NT2/D1 (cell line): ENCODE results near the gene NTRK2.
"Not testable (repeated sequence)": the region's sequence is repeated elsewhere in the genome, so short reads cannot be mapped to it uniquely, and the experiment has no call there.

Experiments
- DNase-seq: peaks from one replicate; pipeline ENCODE4 v3.0.0-alpha.2; 2011; ENCODE audit warnings: low read depth, low spot score
- H3K27me3 ChIP-seq: 2 replicates; pipeline ENCODE4 v1.6.0; 2011; ENCODE audit warnings: mild to moderate bottlenecking; ENCODE audit not compliant: insufficient read length, insufficient read depth
- H3K36me3 ChIP-seq: 2 replicates; pipeline ENCODE4 v1.6.1; 2011; ENCODE audit warnings: mild to moderate bottlenecking, low read length, mixed read lengths; ENCODE audit not compliant: insufficient read depth, insufficient read length
- H3K4me1 ChIP-seq: 2 replicates; pipeline ENCODE4 v1.5.1; 2011; ENCODE audit not compliant: insufficient read depth, insufficient read length
- H3K4me3 ChIP-seq: 2 replicates; pipeline ENCODE4 v1.5.1; 2011; ENCODE audit warnings: low read depth; ENCODE audit not compliant: insufficient read length
- H3K9ac ChIP-seq: 2 replicates; pipeline ENCODE4 v1.6.0; 2011; ENCODE audit warnings: low read depth; ENCODE audit not compliant: insufficient read length
- H3K9me3 ChIP-seq: 2 replicates; pipeline ENCODE4 v1.5.1; 2011; ENCODE audit warnings: mild to moderate bottlenecking, low read length; ENCODE audit not compliant: insufficient read depth
- SUZ12 ChIP-seq: IDR thresholded peaks from 2 replicates; pipeline ENCODE4 v1.6.1; 2011; ENCODE audit not compliant: insufficient read length, insufficient read depth; ENCODE audit errors: extremely low read depth
- YY1 ChIP-seq: IDR thresholded peaks from 2 replicates; pipeline ENCODE4 v1.6.1; 2011; ENCODE audit not compliant: insufficient read length, insufficient read depth
- ZNF274 ChIP-seq: IDR thresholded peaks from 2 replicates; pipeline ENCODE4 v1.6.1; 2011; ENCODE audit warnings: mild to moderate bottlenecking, low read depth, low read length

NTRK2 gene

DNA sequence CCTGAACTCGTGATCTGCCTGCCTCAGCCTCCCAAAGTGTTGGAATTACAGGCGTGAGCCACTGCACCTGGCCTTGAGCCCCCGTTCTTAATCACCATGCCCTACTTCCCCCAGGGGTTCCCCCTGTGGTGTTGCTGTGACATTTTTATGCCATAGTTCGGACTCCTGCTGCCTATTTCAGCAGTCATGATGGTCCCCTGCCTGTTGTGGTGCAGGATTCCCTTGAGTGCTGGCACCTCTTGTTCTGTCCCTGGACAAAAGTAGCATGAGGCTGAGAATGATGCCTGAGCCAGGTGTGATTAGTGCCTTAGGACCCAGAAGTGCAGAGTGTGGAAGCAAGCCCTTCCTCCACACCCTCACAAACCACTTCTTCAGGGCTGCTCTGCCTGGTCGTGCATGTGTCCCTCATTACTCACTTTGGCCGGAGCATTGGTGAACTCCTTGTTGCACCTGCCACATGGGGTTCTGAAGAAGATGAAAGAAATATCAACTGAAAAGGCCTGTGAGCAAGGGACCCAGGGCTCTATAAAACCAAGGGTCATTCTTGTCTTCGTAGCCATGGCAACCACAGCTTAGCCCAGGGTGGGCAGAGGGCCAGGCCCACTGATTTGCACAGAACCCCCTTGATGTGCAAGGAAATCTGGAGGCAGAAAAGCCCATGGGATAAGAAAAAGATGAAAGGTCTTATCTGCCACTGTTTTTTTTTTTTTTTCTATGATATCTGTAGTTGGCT, 228.0 kb downstream of the NTRK2 start:
- no peak overlapping the region for H3K9ac ChIP-seq
- TF ChIP-seq YY1 = no peak
- TF ChIP-seq ZNF274 = no peak
- no peak for TF ChIP-seq SUZ12

GRCh38 chr9:84898188-84898587, 228.7 kb downstream of the NTRK2 start:
- Histone ChIP-seq H3K4me1 (no peaks in the 10 kb centered on the region), H3K27me3 (no peaks in the 10 kb centered on the region), H3K9ac (no peak overlapping the region), H3K4me3 (no peak overlapping the region), H3K9me3 (0 out of 2 replicates have a peak, but pooled peaks cover 5% of the 10 kb centered on the region), H3K36me3 (no peaks in the 10 kb centered on the region)
- DNase-seq = no peak
- TF ChIP-seq YY1 (no peak), SUZ12 (no peak)

More for the DNA sequence above, 228.0 kb downstream of the NTRK2 start:
- H3K27me3 ChIP-seq = no peaks in the 10 kb centered on the region
- no peaks in the 10 kb centered on the region for H3K9me3 ChIP-seq
- no peaks in the 10 kb centered on the region for H3K36me3 ChIP-seq
- H3K4me3 ChIP-seq = no peak overlapping the region
- DNase-seq = no peak
- no peaks in the 10 kb centered on the region for H3K4me1 ChIP-seq

DNA sequence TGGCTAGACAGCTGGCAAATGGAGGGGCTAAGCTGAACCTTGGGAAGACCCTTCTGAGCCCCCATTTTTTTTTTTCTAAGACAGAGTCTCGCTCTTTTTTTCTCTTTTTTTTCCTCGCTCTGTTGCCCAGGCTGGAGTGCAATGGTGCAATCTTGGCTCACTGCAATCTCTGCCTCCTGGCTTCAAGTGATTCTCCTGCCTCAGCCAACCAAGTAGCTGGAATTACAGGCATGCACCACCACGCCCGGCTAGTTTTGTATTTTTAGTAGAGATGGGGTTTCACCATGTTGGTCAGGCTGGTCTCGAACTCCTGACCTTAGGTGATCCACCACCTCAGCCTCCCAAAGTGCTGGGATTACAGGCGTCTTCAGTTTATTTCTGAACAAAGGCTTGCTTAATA, 229.1 kb downstream of the NTRK2 start:
- DNase-seq, H3K4me1 ChIP-seq, H3K9ac ChIP-seq: not testable (repeated sequence)

DNA sequence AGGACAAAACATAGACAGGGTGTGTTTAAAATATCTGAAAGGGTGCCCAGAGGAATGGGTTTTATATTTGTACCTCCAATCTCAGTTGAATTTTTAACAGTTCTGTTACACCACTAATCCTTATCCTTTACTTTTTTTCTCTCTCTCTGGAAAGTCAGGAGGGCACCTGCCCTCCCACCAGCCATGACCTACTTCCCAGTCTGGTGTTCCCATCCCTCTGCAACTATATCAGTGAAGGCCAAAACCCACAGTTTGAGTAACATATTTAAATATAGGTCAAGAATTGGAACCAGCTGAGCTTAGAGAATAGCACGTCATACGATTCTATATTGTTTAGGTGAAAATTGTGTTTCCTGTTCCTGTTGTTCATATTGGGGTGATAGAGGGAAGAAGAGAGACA, 229.8 kb downstream of the NTRK2 start:
- TF ChIP-seq SUZ12 = no peak
- no peaks in the 10 kb centered on the region for H3K27me3 ChIP-seq

More for the DNA sequence above, 229.1 kb downstream of the NTRK2 start:
- not testable (repeated sequence) for H3K4me3 ChIP-seq, H3K9me3 ChIP-seq, H3K27me3 ChIP-seq, H3K36me3 ChIP-seq

DNA sequence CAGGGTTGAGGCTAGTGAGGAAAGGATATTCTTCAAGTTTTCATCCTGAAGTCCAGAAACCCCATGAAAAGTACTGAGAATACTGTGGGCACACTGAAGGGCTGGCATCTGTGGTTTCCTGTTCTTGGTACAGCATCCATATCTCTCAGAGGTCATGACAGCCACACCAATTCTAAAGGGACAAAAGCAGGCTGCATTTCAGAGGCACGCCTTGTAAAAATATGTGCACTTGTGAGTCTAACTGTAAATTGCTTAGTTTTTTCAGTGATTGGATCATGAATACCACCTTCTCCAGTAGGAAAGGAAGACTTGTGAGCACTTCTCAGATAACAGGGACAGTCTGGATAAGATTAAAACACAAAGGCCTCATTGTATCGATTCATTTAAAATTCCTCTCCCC, 230.9 kb downstream of the NTRK2 start:
- H3K9ac ChIP-seq = no peak overlapping the region
- H3K9me3 ChIP-seq = 0 out of 2 replicates have a peak, but pooled peaks cover 5% of the 10 kb centered on the region
- H3K27me3 ChIP-seq = no peaks in the 10 kb centered on the region
- no peak overlapping the region for H3K4me3 ChIP-seq
- H3K36me3 ChIP-seq = no peaks in the 10 kb centered on the region
- DNase-seq = no peak
- TF ChIP-seq ZNF274 = no peak
- TF ChIP-seq YY1 = no peak
- no peak for TF ChIP-seq SUZ12
- H3K4me1 ChIP-seq = no peaks in the 10 kb centered on the region

More for the DNA sequence above, 229.8 kb downstream of the NTRK2 start:
- no peak for DNase-seq
- Histone ChIP-seq H3K4me3 (no peak overlapping the region), H3K9ac (no peak overlapping the region), H3K36me3 (no peaks in the 10 kb centered on the region), H3K9me3 (0 out of 2 replicates have a peak, but pooled peaks cover 5% of the 10 kb centered on the region), H3K4me1 (no peaks in the 10 kb centered on the region)

DNA sequence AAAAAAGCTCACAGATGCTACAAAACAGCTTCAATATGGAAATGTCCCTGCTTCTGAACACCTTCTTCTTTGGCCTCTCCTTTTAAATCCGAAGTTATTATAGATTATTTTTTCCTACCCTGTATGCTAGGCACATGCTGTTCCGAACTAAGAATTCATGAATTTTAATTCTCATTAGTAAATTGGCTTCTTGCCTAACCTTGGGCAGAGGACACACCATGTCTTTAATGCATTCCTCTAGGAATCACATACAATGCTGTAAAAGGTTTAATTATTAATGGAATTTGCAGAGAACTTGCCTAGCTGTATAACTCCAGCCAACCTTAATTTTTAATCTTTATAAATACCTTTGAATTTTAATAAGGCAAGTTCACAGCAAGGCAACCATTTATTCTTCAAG, 234.4 kb downstream of the NTRK2 start:
- 0 out of 2 replicates have a peak, but pooled peaks cover 5% of the 10 kb centered on the region for H3K9me3 ChIP-seq
- H3K4me1 ChIP-seq = no peaks in the 10 kb centered on the region
- no peak for DNase-seq
- no peak overlapping the region for H3K9ac ChIP-seq
- no peaks in the 10 kb centered on the region for H3K36me3 ChIP-seq
- H3K4me3 ChIP-seq = no peak overlapping the region
- TF ChIP-seq SUZ12 (no peak), ZNF274 (no peak), YY1 (no peak)
- H3K27me3 ChIP-seq = no peaks in the 10 kb centered on the region

GRCh38 chr9:84916769-84917168, 247.2 kb downstream of the NTRK2 start:
- H3K4me3 ChIP-seq = no peak overlapping the region
- H3K36me3 ChIP-seq = no peaks in the 10 kb centered on the region
- no peak for DNase-seq
- no peaks in the 10 kb centered on the region for H3K9me3 ChIP-seq
- no peak for TF ChIP-seq SUZ12
- TF ChIP-seq YY1 = no peak
- TF ChIP-seq ZNF274 = no peak
- no peak overlapping the region for H3K9ac ChIP-seq
- no peaks in the 10 kb centered on the region for H3K4me1 ChIP-seq
- H3K27me3 ChIP-seq = no peaks in the 10 kb centered on the region
